Activated CD8-positive, alpha-beta T cell treated with anti-CD3 and anti-CD28 coated beads for 36 hours (primary cell): ENCODE measurements around the gene CCIN. TPM values are rescaled to one million over a fixed set of nuclear protein-coding genes. Genes with fewer than 3 reads are reported as not detected.
A peak's percentile ranks its signal among the peaks of the same experiment; 100 is the strongest.

Source experiments
- ATAC-seq: fragments of 200-7000 bp; cut with Tn5 transposase; one replicate; pipeline ENCODE4 v1.10.0; 2021; ENCODE audit warnings: mild to moderate bottlenecking, moderate library complexity
- CTCF ChIA-PET: fragments of 350-600 bp; sonication (Branson Sonifier 250); formaldehyde crosslinking; loops from one replicate; lab custom pipeline; 2021; ENCODE audit warnings: antibody characterized with exemption; lab: Charles Lee
- POLR2A ChIA-PET: fragments of 350-600 bp; sonication (Branson Sonifier 250); formaldehyde crosslinking; loops from one replicate; lab custom pipeline; 2021; ENCODE audit warnings: antibody characterized with exemption; lab: Charles Lee
- DNase-seq: peaks from one replicate; pipeline ENCODE4 v3.0.0-alpha.2; 2020
- H3K27ac Mint-ChIP-seq: one replicate; pipeline ENCODE4 v1.8.0; 2021; ENCODE audit warnings: mild to moderate bottlenecking, mixed read lengths
- H3K27me3 Mint-ChIP-seq: one replicate; pipeline ENCODE4 v1.8.0; 2021; ENCODE audit warnings: mixed read lengths
- H3K36me3 Mint-ChIP-seq: one replicate; pipeline ENCODE4 v1.8.0; 2021; ENCODE audit warnings: low read depth, mixed read lengths
- H3K4me1 Mint-ChIP-seq: one replicate; pipeline ENCODE4 v1.8.0; 2021; ENCODE audit warnings: low read depth, mixed read lengths
- H3K4me3 Mint-ChIP-seq: one replicate; pipeline ENCODE4 v1.8.0; 2021; ENCODE audit warnings: mild to moderate bottlenecking, moderate library complexity, mixed read lengths
- H3K9me3 Mint-ChIP-seq: one replicate; pipeline ENCODE4 v1.8.0; 2021; ENCODE audit warnings: mixed read lengths
- intact Hi-C: fragments of 100-400 bp; cut with micrococcal nuclease; formaldehyde crosslinking; loops from one replicate; pipeline ENCODE4 v1.10.0; 2022
- total RNA-seq, 2 experiments: library from RNA; stranded (reverse); gene quantifications; one replicate each; pipeline ENCODE4 v1.2.3, GENCODE V29; 2021
- TF ChIP-seq, protein P1 (sequence below): fragments of 200-600 bp; IDR thresholded peaks from one replicate; pipeline ENCODE4 v1.8.0; 2022; ENCODE audit warnings: antibody characterized with exemption, mild to moderate bottlenecking

Gene CCIN
- total RNA-seq, 2 experiments from 2014 or later, result not detected

DNA sequence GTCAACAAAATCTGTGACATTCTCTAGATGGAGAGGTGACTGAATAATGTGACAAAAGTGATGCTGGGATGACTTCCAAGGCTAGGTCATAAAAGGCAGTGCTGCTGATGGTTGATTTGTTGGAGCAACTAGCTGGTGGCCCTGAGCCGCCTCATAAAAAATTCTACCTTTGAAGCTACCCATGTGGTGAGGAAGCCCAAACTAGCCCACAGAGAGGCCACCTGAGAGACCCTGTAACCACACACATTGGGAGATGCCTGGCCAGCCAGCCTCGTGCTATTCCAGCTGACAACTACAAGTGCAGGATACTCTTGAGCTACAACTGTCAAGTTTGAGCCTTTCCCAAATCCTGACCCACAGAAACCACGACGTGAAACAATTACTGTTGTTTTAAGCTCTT lies 44.2 kb downstream of the CCIN start:
- H3K4me1 Mint-ChIP-seq, result peaks cover 57% of the 10 kb centered on the region
- ChIA-PET POLR2A (interaction anchor here (0.7 to 2.7 kb wide), 3 partner anchors 19 to 22 kb away, joined by 3 to 7 read pairs (median 4); partner anchors contain the start of gene CLTA), CTCF (interaction anchor here (1.3 to 4.2 kb wide), 2 partner anchors 23 to 110 kb away, joined by 3 to 18 read pairs; partner anchors contain the start of gene CLTA)
- DNase-seq (no peak), ATAC-seq (no peak)
- TF ChIP-seq, protein P1, sequence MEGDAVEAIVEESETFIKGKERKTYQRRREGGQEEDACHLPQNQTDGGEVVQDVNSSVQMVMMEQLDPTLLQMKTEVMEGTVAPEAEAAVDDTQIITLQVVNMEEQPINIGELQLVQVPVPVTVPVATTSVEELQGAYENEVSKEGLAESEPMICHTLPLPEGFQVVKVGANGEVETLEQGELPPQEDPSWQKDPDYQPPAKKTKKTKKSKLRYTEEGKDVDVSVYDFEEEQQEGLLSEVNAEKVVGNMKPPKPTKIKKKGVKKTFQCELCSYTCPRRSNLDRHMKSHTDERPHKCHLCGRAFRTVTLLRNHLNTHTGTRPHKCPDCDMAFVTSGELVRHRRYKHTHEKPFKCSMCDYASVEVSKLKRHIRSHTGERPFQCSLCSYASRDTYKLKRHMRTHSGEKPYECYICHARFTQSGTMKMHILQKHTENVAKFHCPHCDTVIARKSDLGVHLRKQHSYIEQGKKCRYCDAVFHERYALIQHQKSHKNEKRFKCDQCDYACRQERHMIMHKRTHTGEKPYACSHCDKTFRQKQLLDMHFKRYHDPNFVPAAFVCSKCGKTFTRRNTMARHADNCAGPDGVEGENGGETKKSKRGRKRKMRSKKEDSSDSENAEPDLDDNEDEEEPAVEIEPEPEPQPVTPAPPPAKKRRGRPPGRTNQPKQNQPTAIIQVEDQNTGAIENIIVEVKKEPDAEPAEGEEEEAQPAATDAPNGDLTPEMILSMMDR, result no peak
- intact Hi-C loops, result no loop called here
- H3K27me3 Mint-ChIP-seq, result no peaks in the 10 kb centered on the region
- H3K36me3 Mint-ChIP-seq, result peaks cover 40% of the 10 kb centered on the region
- H3K9me3 Mint-ChIP-seq, result no peaks in the 10 kb centered on the region
- H3K27ac Mint-ChIP-seq, result peak overlapping the region; percentile 67
- H3K4me3 Mint-ChIP-seq, result no peak overlapping the region

DNA sequence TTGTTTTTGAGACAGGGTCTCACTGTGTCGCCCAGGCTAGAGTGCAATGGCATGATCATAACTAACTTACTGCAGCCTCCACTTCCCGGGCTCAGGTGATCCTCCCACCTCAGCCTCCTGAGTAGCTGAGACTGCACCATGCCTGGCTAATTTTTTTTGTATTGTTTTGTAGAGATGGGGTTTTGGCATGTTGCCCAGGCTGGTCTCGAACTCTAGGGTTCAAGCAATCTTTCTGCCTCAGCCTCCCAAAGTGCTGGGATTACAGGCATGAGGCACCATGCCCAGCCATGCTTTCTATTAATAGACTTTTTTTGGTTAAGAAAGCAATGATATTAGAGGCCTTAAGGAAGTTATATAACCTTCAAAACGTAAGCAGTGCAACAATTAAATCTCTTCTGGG lies 44.8 kb downstream of the CCIN start:
- Mint-ChIP-seq H3K4me3 (no peak overlapping the region), H3K27ac (no peak overlapping the region), H3K27me3 (no peaks in the 10 kb centered on the region), H3K4me1 (peaks cover 57% of the 10 kb centered on the region), H3K9me3 (no peaks in the 10 kb centered on the region), H3K36me3 (peaks cover 44% of the 10 kb centered on the region)
- intact Hi-C loops, result no loop called here
- TF ChIP-seq, protein P1, result no peak
- ChIA-PET CTCF (interaction anchor here (4.2 kb wide), 1 partner anchor 24 kb away, joined by 18 read pairs; the partner anchor contains the start of gene CLTA), POLR2A (interaction anchor here (0.7 kb wide), 1 partner anchor 18 kb away, joined by 3 read pairs; no protein-coding TSS in a partner anchor)
- no peak for ATAC-seq
- no peak for DNase-seq

DNA sequence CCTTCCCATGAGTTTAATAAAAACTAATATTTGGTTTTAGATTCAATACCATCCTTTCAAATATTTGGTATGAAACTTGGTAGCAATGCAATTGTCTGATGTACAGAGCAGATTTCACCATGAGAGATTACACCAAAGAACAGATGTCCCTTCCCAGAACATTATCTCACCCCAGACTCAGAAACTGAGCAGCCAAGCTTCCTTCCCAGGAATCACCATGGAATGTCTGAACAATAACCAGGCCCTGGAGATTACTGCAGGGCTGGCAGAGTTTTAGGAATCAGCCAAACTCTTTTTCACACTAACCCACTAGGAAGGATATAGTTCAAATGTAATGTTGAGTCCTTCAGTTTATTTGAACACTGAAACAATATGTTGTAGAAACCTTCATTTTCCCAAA lies 45.4 kb downstream of the CCIN start:
- H3K9me3 Mint-ChIP-seq, result no peaks in the 10 kb centered on the region
- peaks cover 55% of the 10 kb centered on the region for H3K4me1 Mint-ChIP-seq
- H3K4me3 Mint-ChIP-seq, result no peak overlapping the region
- intact Hi-C loops, result no loop called here
- ChIA-PET CTCF (no interaction called here), POLR2A (no interaction called here)
- H3K27me3 Mint-ChIP-seq, result no peaks in the 10 kb centered on the region
- H3K27ac Mint-ChIP-seq, result no peak overlapping the region
- ATAC-seq, result no peak
- DNase-seq, result no peak
- TF ChIP-seq, protein P1, result no peak
- peaks cover 41% of the 10 kb centered on the region for H3K36me3 Mint-ChIP-seq

DNA sequence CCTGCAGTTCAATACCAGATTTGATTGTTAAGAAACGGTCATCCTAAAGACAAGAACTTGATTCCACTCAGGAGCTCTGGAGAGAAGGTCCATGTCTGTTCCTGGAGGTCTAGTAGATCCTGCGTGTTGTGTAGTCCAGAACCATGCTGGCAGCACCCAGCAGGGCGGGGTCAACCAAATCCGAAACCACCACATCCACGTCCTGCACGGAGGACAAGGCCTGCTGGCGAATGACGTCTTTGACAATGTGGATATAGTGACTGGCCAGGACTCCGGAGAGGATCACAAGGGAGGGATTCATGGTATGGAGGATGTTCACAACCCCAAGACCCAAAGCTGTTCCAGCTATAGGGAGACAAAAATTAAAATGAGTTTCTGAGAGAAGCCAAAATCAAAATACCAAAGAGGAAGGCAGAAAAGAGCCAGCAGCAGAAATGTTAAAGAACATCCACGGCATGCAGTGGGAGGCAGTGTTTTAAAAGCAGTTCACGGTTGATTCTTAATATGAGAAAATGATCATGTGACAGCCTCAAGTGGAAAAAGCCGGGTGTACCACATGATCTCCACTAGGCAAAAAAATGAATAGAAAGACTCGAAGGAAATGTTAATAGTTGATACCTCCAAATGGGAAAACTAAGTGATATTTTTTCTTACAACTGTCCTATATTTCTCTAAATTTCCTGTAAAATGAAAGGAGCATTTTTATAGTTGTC lies 48.2 kb downstream of the CCIN start:
- H3K36me3 Mint-ChIP-seq, result peaks cover 39% of the 10 kb centered on the region
- ATAC-seq (no peak), DNase-seq (no peak)
- H3K27ac Mint-ChIP-seq, result peak overlapping the region; percentile 87
- intact Hi-C loops, result no loop called here
- POLR2A ChIA-PET, result interaction anchor here (0.6 to 1.2 kb wide), 3 partner anchors 12 to 30 kb away, joined by 3 read pairs; no protein-coding TSS in a partner anchor
- no peaks in the 10 kb centered on the region for H3K27me3 Mint-ChIP-seq
- no peak overlapping the region for H3K4me3 Mint-ChIP-seq
- CTCF ChIA-PET, result interaction anchor here (1.0 to 1.4 kb wide), 3 partner anchors 10 to 132 kb away, joined by 3 to 4 read pairs (median 4); no protein-coding TSS in a partner anchor
- H3K4me1 Mint-ChIP-seq, result peaks cover 46% of the 10 kb centered on the region
- peaks cover 3% of the 10 kb centered on the region for H3K9me3 Mint-ChIP-seq
- TF ChIP-seq, protein P1, result no peak

DNA sequence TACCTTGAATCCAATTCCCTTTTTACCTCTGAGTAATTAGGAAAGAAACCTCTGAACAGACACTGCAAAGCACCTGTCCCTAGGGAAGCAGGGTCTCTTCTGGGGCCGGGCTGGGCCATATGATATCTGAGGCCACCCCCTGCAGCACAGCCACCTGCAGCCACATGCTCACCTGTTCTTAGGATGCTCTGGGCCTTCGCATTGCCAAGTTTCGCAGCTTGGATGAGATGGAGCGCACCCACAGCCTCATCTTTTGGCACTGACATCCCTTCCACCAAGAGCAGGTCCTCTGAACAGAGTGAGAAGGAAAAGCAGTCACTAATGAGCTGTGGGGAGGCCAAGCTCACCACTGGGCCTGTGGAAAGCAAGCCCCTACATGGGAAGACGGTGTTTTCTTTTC lies 48.8 kb downstream of the CCIN start:
- Mint-ChIP-seq H3K27me3 (no peaks in the 10 kb centered on the region), H3K27ac (peak overlapping the region; percentile 87), H3K36me3 (peaks cover 43% of the 10 kb centered on the region), H3K9me3 (peaks cover 8% of the 10 kb centered on the region), H3K4me1 (peaks cover 44% of the 10 kb centered on the region), H3K4me3 (no peak overlapping the region)
- DNase-seq (no peak), ATAC-seq (no peak)
- CTCF ChIA-PET, result no interaction called here
- POLR2A ChIA-PET, result interaction anchor here (0.6 to 1.1 kb wide), 2 partner anchors 11 to 30 kb away, joined by 3 read pairs; no protein-coding TSS in a partner anchor
- intact Hi-C loops, result no loop called here
- TF ChIP-seq, protein P1, result no peak
